Measurements from ENCODE around the gene TOB1.

TOB1 gene

GRCh38 chr17:50831471-50831928, 34.7 kb downstream of the TOB1 start:
- DNase-seq: no peak
- no peak for ATAC-seq (ENCODE audit: insufficient read depth, low read depth)

GRCh38 chr17:50830994-50831393, 35.2 kb downstream of the TOB1 start:
- H3K4me3 ChIP-seq (ENCODE audit: low read depth in 1 of 2, low read length in 2 of 2): no peak overlapping the region
- no peaks in the 10 kb centered on the region for H3K9me3 ChIP-seq (ENCODE audit: insufficient read depth, low read length, severe bottlenecking)
- H3K79me2 ChIP-seq (ENCODE audit: insufficient read depth, low read length): no peaks in the 10 kb centered on the region
- no peak overlapping the region for H3K27ac ChIP-seq (ENCODE audit: low read length)
- no peak overlapping the region for H2AFZ ChIP-seq (ENCODE audit: low read depth, low read length)
- H3K27me3 ChIP-seq (ENCODE audit: insufficient read depth, low read length, poor library complexity): peaks cover 8% of the 10 kb centered on the region
- no peaks in the 10 kb centered on the region for H3K36me3 ChIP-seq (ENCODE audit: insufficient read depth, low read length)
- H4K20me1 ChIP-seq (ENCODE audit: insufficient read depth, low read length): no peaks in the 10 kb centered on the region
- ATAC-seq (ENCODE audit: insufficient read depth, low read depth) (no peak), DNase-seq (no peak)
- H3K4me2 ChIP-seq (ENCODE audit: insufficient read depth, low read length): no peak overlapping the region
- no peak for TF ChIP-seq EZH2 (IDR thresholded peaks at IDR 0.05; ENCODE audit: borderline replicate concordance, low read depth, low read length, severe bottlenecking)
- TF ChIP-seq, protein P1, sequence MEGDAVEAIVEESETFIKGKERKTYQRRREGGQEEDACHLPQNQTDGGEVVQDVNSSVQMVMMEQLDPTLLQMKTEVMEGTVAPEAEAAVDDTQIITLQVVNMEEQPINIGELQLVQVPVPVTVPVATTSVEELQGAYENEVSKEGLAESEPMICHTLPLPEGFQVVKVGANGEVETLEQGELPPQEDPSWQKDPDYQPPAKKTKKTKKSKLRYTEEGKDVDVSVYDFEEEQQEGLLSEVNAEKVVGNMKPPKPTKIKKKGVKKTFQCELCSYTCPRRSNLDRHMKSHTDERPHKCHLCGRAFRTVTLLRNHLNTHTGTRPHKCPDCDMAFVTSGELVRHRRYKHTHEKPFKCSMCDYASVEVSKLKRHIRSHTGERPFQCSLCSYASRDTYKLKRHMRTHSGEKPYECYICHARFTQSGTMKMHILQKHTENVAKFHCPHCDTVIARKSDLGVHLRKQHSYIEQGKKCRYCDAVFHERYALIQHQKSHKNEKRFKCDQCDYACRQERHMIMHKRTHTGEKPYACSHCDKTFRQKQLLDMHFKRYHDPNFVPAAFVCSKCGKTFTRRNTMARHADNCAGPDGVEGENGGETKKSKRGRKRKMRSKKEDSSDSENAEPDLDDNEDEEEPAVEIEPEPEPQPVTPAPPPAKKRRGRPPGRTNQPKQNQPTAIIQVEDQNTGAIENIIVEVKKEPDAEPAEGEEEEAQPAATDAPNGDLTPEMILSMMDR (IDR thresholded peaks at IDR 0.05; ENCODE audit: borderline replicate concordance, extremely low read depth, low read length, poor library complexity, severe bottlenecking): no peak
- H3K4me1 ChIP-seq (ENCODE audit: insufficient read depth, low read length): no peaks in the 10 kb centered on the region
- no peak overlapping the region for H3K9ac ChIP-seq (ENCODE audit: low read depth, low read length)

More at GRCh38 chr17:50831471-50831928, 34.7 kb downstream of the TOB1 start:
- H4K20me1 ChIP-seq (ENCODE audit: insufficient read depth, low read length): no peaks in the 10 kb centered on the region
- H3K4me3 ChIP-seq (ENCODE audit: low read depth in 1 of 2, low read length in 2 of 2): no peak overlapping the region
- no peak overlapping the region for H3K9ac ChIP-seq (ENCODE audit: low read depth, low read length)
- no peaks in the 10 kb centered on the region for H3K4me1 ChIP-seq (ENCODE audit: insufficient read depth, low read length)
- H3K9me3 ChIP-seq (ENCODE audit: insufficient read depth, low read length, severe bottlenecking): no peaks in the 10 kb centered on the region
- H3K4me2 ChIP-seq (ENCODE audit: insufficient read depth, low read length): no peak overlapping the region
- H2AFZ ChIP-seq (ENCODE audit: low read depth, low read length): no peak overlapping the region
- H3K27ac ChIP-seq (ENCODE audit: low read length): no peak overlapping the region
- no peaks in the 10 kb centered on the region for H3K79me2 ChIP-seq (ENCODE audit: insufficient read depth, low read length)
- TF ChIP-seq, protein P1 (IDR thresholded peaks at IDR 0.05; ENCODE audit: borderline replicate concordance, extremely low read depth, low read length, poor library complexity, severe bottlenecking): no peak
- H3K36me3 ChIP-seq (ENCODE audit: insufficient read depth, low read length): no peaks in the 10 kb centered on the region
- H3K27me3 ChIP-seq (ENCODE audit: insufficient read depth, low read length, poor library complexity): peaks cover 8% of the 10 kb centered on the region

- Histone ChIP-seq H3K27me3 (ENCODE audit: insufficient read depth, low read length, poor library complexity) (peaks cover 8% of the 10 kb centered on the region), H4K20me1 (ENCODE audit: insufficient read depth, low read length) (no peaks in the 10 kb centered on the region), H3K4me3 (ENCODE audit: low read depth in 1 of 2, low read length in 2 of 2) (no peak overlapping the region), H3K79me2 (ENCODE audit: insufficient read depth, low read length) (no peaks in the 10 kb centered on the region), H2AFZ (ENCODE audit: low read depth, low read length) (no peak overlapping the region), H3K4me1 (ENCODE audit: insufficient read depth, low read length) (no peaks in the 10 kb centered on the region), H3K9ac (ENCODE audit: low read depth, low read length) (no peak overlapping the region), H3K4me2 (ENCODE audit: insufficient read depth, low read length) (no peak overlapping the region), H3K36me3 (ENCODE audit: insufficient read depth, low read length) (no peaks in the 10 kb centered on the region), H3K27ac (ENCODE audit: low read length) (no peak overlapping the region), H3K9me3 (ENCODE audit: insufficient read depth, low read length, severe bottlenecking) (no peaks in the 10 kb centered on the region)
- ATAC-seq (ENCODE audit: insufficient read depth, low read depth) (no peak), DNase-seq (no peak)
- no peak for TF ChIP-seq EZH2 (IDR thresholded peaks at IDR 0.05; ENCODE audit: borderline replicate concordance, low read depth, low read length, severe bottlenecking)
- TF ChIP-seq, protein P1 (IDR thresholded peaks at IDR 0.05; ENCODE audit: borderline replicate concordance, extremely low read depth, low read length, poor library complexity, severe bottlenecking): no peak
Observed at GRCh38 chr17:50830352-50830751, 35.8 kb downstream of the TOB1 start.

- Histone ChIP-seq H3K4me1 (ENCODE audit: insufficient read depth, low read length) (no peaks in the 10 kb centered on the region), H3K4me2 (ENCODE audit: insufficient read depth, low read length) (no peak overlapping the region), H3K27ac (ENCODE audit: low read length) (no peak overlapping the region), H3K36me3 (ENCODE audit: insufficient read depth, low read length) (no peaks in the 10 kb centered on the region), H3K9me3 (ENCODE audit: insufficient read depth, low read length, severe bottlenecking) (no peaks in the 10 kb centered on the region), H3K4me3 (ENCODE audit: low read depth in 1 of 2, low read length in 2 of 2) (no peak overlapping the region), H2AFZ (ENCODE audit: low read depth, low read length) (no peak overlapping the region), H3K79me2 (ENCODE audit: insufficient read depth, low read length) (no peaks in the 10 kb centered on the region), H4K20me1 (ENCODE audit: insufficient read depth, low read length) (no peaks in the 10 kb centered on the region), H3K27me3 (ENCODE audit: insufficient read depth, low read length, poor library complexity) (peaks cover under 1% of the 10 kb centered on the region), H3K9ac (ENCODE audit: low read depth, low read length) (no peak overlapping the region)
- no peak for TF ChIP-seq EZH2 (IDR thresholded peaks at IDR 0.05; ENCODE audit: borderline replicate concordance, low read depth, low read length, severe bottlenecking)
- TF ChIP-seq, protein P1 (IDR thresholded peaks at IDR 0.05; ENCODE audit: borderline replicate concordance, extremely low read depth, low read length, poor library complexity, severe bottlenecking): no peak
- DNase-seq: no peak
- ATAC-seq (ENCODE audit: insufficient read depth, low read depth): no peak
Observed at GRCh38 chr17:50829332-50829731, 36.8 kb downstream of the TOB1 start.
